Stimulated activated CD4-positive, alpha-beta T cell treated with anti-CD3 and anti-CD28 coated beads, Interleukin-2, amount 100 ng/mL, for 48 hours (primary cell): ENCODE results near the gene AHRR.
"Not testable (repeated sequence)": the region's sequence is repeated elsewhere in the genome, so short reads cannot be mapped to it uniquely, and the experiment has no call there.

Experiments
- DNase-seq, 2 donors: peaks; one replicate each; pipeline ENCODE4 v3.0.0-alpha.2; 2020

Gene AHRR

DNA sequence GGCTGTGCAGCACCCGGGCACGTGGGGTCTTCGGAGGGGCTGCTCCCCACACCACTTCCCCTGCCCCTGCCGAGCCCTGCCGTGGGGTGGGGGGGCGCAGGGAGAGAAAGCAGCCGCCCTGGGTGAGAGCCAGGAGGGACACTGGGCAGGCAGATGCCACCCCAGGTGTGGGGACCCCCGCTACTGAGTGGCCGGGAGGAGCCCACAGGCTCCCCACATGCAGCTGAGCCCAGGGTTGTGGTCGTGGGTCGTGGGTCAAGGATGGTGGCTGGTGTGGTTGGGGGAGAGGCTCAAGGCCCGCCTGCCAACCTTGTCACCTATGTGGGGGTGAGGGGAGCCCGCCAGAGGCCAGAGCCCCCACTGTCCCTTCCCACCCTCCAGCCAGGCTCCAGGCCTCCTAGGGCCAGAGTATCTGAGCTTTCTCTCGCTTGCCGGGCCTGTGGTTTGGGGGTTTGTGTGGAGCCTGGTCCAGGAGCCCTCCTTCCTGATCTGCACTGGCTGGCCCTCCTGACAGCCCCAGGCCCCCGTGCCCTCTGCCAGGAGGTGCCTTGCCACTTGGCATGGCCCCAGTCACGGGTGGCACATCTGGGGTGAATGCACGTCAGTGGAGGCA lies 157.0 kb downstream of the AHRR start:
- no peak for DNase-seq

DNA sequence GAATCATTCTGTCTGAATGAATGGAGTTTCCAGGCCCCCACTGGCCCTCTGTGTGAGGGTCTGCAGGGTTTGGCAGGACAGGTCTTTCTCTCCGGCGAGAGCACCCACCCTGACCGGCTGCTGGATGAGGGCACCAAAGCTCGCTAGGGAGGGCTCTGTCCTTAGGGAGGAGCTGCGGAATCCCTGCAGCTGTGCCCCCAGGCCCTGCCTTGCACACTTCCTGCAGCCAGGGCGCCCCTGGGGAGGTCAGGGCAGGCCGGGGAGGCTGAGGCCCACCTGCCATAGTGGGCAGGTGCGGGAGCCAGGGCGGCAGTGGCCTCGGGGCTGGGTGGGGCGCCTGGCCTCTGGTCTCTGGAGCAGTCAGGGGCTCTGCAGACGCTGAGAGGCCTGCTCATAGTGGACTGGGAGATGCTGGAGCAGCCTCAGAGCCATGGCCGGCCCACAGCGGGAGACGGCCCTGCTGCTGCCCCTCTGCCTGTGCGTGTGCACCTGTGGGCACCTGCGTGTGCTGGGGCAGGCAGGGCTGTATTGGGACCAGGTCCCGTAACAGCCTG lies 157.5 kb downstream of the AHRR start:
- no peak for DNase-seq

DNA sequence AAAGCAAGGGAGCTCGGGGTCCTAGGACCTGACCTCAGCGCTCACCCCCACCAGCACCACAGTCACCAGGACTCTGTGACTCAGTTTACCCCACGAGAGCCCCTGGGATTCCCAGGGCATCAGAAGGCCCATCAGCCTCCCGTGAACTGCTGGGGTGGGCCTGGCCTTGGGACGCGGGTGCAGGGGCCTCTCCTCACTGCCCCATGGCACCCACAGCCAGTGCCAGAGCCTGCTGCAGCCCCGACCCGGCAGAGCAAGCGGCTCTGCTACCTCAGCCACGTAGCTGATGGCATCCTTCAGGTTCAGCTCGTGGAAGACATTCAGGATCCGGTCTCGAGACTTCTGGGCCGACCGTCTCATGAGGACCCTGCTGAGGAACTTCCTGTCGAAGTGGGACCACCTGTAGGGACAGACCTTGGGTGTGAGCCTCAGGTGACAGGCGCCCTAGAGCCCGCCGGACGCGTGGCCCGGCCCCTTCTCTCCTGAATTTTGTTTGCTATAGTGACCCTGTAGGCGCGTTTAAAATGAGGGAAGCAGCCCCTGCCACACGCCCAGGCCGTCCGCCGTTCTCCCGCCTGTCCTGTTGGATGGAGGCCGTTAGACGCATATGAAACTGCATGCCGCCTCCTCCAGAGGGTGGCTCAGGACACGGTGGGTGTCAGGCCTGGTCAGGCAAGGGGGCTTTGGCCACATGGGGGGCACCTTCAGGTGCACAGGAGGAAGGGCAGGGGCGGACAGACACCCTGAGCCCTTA lies 158.2 kb downstream of the AHRR start:
- no peak for DNase-seq

DNA sequence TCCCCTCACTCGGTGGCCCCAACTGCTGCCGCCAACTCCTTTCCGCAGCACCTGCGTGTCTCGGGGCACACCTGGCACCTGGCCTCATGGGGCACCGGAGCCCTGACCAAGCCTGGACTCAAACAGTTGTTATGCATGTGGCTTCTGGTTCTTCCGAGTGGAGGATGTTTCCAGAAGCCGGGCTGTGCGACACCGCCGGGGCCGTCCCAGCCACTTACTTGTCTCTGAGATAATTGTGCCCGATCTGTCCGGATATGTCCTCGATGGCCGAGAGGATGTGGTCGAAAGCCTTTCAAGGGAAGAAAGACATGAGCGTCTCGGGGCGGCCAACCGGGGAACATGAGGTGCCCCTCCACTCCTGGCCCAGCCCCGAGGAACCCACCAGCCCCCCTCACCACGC lies 159.8 kb downstream of the AHRR start:
- no peak for DNase-seq

DNA sequence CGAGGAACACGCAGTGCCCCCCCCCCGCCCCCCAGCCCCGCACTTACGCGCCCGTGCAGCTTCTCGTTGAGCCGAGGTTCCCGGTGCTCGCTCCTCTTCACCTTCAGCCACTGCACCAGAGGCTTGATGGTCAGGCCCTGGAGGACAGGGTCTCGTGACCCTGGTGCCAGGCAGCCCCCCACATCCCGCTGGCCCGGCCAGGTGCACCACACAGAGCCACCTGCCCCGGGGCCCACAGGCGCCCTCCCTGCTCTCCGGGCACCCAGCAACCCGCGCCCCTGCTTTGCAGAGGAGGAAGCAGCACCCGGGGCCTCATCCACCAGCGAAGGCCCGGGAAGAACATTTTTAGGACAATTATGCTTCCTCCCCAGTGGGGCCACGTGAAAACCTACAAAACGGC lies 160.5 kb downstream of the AHRR start:
- no peak for DNase-seq

DNA sequence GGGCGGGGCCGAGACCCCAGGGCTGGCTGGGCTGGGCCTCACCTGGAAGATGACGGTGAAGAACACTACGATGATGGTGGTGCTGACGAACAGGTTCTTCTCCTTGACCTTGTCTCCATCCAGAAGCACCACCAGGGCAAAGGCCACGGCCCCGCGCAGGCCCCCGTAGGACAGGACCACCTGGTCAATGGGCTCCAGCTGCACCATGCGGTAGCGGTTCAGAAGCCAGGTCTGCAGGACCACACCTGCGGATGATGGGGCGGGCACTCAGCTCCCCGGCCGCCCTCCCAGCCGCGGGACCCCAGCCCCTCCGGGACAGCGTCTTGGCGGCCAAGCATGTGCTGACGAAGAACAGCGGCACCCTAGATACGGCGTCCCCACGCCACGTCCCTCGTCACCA lies 161.0 kb downstream of the AHRR start:
- no peak for DNase-seq

DNA sequence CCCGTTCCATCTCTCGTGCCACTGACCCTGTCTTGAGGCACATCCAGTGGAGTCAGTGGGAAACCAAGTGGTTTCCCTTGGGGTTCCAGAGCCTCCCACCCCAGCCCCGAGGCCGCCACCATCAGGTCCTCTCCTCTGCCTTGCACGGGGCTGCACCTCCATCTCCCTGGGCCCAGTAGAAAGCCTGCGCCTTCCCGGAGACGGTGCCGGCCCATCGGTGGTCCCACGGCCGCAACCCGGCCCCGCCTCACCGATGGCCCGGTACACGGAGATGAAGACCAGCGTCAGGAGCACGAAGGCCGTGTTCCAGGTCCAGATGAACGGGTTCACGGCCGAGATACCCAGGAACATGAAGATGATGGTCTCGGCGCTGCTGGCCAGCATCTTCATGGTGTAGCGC lies 161.5 kb downstream of the AHRR start:
- DNase-seq = no peak

DNA sequence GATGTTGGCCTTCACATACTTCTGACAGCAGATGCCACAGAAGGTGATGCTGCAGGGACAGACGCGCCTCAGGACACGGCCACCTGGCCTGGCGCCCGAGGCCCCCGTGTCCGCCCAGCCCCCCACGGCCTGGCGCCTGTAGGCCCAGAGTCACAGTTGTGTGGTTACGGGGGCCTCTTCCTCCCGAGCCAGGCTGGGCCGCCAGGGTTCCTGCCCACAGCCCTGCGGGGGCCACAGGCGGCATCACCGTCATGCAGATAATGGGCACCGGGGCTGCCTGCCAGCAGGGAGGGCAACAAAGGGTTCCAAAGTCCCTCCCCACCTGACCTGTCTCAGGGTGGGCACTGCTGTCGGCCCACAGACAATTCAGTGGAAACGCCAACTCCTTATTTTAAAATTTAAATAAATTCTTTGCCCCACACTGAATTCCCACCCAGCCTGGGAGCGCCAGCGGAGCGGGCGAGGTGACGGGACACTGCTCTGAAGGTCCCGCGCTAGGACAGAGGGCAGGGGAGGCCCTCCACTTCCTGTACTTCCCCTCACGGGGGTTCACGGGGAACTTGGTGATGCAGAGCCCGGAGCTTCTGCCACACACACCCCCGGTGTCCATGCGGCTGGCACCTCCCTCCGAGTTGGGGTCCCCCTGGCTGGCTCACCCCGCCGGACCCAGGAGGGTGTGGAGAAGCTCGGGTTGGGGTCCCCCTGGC lies 162.1 kb downstream of the AHRR start:
- no peak for DNase-seq

DNA sequence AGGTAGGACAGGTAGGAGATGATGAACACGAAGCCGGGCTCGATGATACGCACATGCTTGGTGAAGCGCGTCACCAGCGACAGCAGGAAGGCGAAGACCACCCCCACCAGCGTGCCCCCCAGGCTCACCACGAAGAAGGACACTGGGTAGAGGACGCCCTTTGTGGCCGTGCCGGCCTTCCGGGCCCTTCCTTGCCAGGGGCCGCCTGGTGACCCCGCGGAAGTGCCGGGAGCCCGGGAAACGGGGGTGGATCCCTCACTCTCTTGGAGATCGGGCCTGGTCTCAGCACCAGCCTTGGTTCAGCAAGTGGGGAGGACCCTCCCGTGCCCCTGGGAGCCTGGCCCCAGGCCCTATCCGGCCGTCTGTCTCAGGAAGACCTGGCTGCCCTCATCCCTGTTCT lies 163.0 kb downstream of the AHRR start:
- no peak for DNase-seq

DNA sequence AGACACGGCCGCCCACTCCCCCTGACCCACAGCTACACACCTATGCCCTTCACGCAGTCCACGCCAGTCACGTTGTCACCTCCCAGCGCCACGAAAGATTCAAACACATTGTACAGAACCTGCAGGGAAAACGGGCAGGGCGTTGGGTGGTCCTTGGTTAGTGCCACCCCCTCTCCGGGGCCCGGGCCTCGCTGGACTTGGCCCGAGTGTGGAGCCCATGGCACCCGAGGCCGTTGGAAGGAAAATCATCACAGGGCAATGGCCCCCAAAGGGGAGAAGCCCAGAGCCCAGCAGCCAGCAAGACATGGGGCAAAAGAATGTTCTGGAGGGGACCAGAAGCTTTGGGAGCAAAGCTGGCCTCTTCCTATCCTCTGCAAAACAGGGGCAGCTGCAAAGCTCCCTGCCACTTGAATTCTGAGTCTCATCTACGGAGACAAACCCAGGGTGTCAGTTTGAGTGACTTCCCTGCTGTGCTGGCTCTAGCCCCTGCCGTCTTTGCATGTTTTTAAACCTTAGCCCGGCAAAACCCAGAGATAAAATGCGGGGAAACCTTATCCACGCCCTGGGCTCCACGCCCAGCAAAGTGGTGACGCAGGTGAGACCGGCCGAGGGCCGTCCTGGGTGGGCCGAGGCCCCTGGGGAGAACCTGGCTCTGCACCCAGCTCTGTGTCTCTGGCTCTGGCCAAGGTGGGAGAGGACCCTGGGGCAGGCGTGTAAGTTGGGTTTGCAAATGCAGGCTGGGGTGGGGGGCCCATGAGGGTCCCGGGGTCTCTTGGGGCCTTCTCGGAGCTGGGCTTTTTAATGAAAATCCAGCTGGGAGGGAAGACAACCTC lies 163.8 kb downstream of the AHRR start:
- no peak for DNase-seq

DNA sequence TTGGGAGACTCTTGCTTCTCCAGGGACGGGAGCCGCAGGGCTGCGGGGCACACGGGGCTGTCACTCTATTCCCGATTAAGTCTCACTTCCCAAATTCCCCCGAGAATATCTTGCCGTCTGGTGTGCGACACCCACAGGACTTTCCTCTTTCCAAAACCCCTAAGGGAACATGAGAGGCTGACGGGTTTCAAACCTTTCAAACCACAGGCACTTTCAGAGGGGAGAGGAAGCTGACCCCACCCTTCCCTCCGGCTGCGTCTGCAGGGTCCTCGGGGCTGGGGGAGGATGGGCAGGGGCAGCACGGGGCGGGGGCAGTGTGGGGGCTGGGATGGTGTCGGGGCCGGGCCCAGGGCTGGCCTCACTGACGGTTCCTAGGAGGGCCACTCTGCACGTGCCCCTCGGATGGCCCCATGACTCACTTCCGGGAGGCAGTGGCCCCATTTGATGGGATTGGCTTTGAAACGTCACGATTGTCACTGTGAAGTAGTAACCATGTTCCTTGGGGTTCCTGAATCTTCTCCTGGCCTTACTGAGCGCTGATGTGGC lies 164.5 kb downstream of the AHRR start:
- no peak for DNase-seq

DNA sequence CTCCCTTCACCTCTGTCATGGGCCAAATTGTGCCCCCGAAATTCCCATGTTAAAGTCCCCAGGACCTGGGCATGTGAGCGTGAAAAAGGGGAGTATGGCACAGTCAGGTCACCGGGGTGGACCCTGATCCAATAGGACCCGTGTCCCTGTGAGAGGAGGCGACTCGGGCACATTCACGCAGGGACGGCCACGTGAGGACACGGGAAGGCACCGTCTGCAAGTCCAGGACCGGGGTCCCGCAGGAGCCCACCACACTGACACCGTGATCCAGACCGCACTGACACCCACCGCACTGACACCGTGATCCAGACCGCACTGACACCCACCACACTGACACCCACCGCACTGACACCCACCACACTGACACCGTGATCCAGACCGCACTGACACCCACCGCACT lies 165.1 kb downstream of the AHRR start:
- DNase-seq = not testable (repeated sequence)
